Measurements from ENCODE around the gene GPR63. TPM values are rescaled to one million over a fixed set of nuclear protein-coding genes. Genes with fewer than 3 reads are reported as not detected.

GPR63 gene
- total and polyA plus RNA-seq, 2 donors (not counting 3 experiments of a cell fraction or from before 2014, with no cell fraction given) = 0.06 to 0.13 TPM

DNA sequence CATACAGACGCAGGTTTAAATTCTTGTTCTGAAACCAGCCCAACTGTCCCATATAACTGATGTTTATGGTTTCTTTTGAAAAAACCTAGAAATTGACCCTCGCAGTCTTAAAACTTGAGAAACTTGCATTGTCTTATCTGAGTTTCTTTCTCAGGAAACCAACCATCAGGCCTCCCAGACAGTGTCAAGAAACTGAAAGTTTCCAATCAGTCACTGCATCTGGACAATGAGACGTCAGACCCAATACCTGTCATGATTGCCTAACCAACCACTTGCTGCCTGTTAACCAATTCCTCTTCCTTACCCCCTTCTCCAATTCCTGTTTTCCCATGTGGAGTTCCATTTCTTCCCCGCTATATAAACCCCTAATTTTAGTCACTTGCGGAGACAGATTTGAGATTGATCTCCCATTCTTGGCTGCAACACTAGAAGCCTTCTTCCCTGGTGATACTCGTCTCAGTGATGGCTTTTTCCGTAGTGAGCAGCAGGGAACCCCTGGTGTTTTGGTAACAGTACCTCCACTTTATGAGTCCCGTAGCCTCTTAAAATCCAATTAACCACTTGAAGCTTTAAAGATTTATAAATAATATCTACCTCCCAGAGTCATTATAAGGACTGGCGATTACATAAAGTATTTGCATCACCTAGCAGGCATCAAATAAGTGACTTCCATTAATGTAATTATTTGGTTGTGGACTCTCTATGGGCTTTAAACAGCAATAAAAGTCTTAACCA lies 49.3 kb downstream of the GPR63 start:
- H3K9me1 ChIP-seq (replicated peaks; ENCODE audit: control insufficient read depth, extremely low read depth, insufficient read depth, low read length) = no peaks in the 10 kb centered on the region
- no peaks in the 10 kb centered on the region for H3K36me3 ChIP-seq (ENCODE audit: control insufficient read depth in 2 of 2, extremely low read depth in 1 of 2, insufficient read depth in 2 of 2, low read length in 2 of 2)
- H3K27ac ChIP-seq (ENCODE audit: insufficient read depth, low read depth, low read length) = no peak overlapping the region
- no peaks in the 10 kb centered on the region for H3K4me1 ChIP-seq (ENCODE audit: control insufficient read depth, extremely low read depth, insufficient read depth, low read length)
- intact Hi-C loops (cut with micrococcal nuclease) (no loop called here), dilution Hi-C loops (cut with MboI; ENCODE audit: extremely low pct_ligation_motif_present, low sequenced_read_pairs) (no loop called here)
- no TSS peak for BruUV-seq (replicated peaks)
- CTCF ChIA-PET = no interaction called here
- H3K4me2 ChIP-seq (ENCODE audit: insufficient read depth, low read length) = no peak overlapping the region
- H3K27me3 ChIP-seq (ENCODE audit: control insufficient read depth in 2 of 2, insufficient read depth in 2 of 2, low read length in 2 of 2) = no peaks in the 10 kb centered on the region
- FAIRE-seq (no peak), DNase-seq (ENCODE audit: low read depth, low spot score) (no peak)
- H4K20me1 ChIP-seq (replicated peaks; ENCODE audit: control insufficient read depth, extremely low read depth, insufficient read depth, low read length) = no peaks in the 10 kb centered on the region
- POLR2A ChIA-PET = no interaction called here
- no peaks in the 10 kb centered on the region for H3K9me3 ChIP-seq (replicated peaks; ENCODE audit: control insufficient read depth, insufficient read depth, low read length)
- H3K79me2 ChIP-seq (ENCODE audit: control insufficient read depth, insufficient read depth, low read length) = no peaks in the 10 kb centered on the region
- H2AFZ ChIP-seq (ENCODE audit: low read depth, low read length) = no peak overlapping the region
- TF ChIP-seq, protein P1, sequence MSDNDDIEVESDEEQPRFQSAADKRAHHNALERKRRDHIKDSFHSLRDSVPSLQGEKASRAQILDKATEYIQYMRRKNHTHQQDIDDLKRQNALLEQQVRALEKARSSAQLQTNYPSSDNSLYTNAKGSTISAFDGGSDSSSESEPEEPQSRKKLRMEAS (IDR thresholded peaks at IDR 0.05; ENCODE audit: insufficient read depth, insufficient read length) = no peak
- no peak for TF ChIP-seq CTCF (IDR thresholded peaks at IDR 0.05; ENCODE audit: extremely low read depth in 1 of 2, insufficient read depth in 1 of 2, low read depth in 1 of 2, low read length in 2 of 2)
- no peak for TF ChIP-seq POLR2AphosphoS5 (IDR thresholded peaks at IDR 0.05; ENCODE audit: insufficient read depth, low read depth, low read length)
- TF ChIP-seq MYC (IDR thresholded peaks at IDR 0.05; ENCODE audit: low read depth, low read length) = no peak
- no peak for TF ChIP-seq JUN (IDR thresholded peaks at IDR 0.05; ENCODE audit: borderline replicate concordance, insufficient read depth, insufficient read length, low read depth)
- TF ChIP-seq EZH2 (IDR thresholded peaks at IDR 0.05; ENCODE audit: borderline replicate concordance, low read depth, low read length, severe bottlenecking) = no peak
- H3K4me3 ChIP-seq (replicated peaks in 1 of 3; ENCODE audit: insufficient read depth in 1 of 3, low read depth in 1 of 3, low read length in 3 of 3) = no peak overlapping the region
- H3K9ac ChIP-seq (replicated peaks; ENCODE audit: extremely low read depth, insufficient read depth, low read length) = no peak overlapping the region
